ENCODE measurements around the gene CFAP157. TPM values are rescaled to one million over a fixed set of nuclear protein-coding genes. Genes with fewer than 3 reads are reported as not detected.

Gene CFAP157
- total RNA-seq, 2 experiments from 2014 or later, result 0.10 TPM; not detected in 1

DNA sequence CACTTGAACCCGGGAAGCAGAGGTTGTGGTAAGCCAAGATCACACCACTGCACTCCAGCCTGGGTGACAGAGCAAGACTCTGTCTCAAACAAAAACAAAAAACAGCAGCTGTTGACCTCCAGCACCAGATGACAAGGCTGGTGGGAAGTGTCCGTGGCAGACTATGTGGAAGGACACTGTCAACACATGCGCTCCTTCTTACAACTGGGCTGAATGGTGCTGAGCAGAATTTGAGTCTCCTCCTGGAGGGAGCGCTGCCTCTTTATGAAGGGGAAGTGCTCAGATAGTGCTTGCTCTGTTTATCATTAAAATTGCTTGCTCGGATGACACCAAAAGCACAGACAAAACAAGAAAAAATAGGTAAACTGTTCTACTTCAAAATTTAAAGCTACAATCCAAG, 9.2 kb upstream of the CFAP157 start:
- Mint-ChIP-seq H3K4me1 (ENCODE audit: low read depth) (peaks cover 15% of the 10 kb centered on the region), H3K27ac (no peak overlapping the region), H3K9me3 (no peaks in the 10 kb centered on the region), H3K36me3 (peaks cover 3% of the 10 kb centered on the region), H3K4me3 (no peak overlapping the region), H3K27me3 (no peaks in the 10 kb centered on the region)
- no peak for DNase-seq
- POLR2A ChIA-PET, result no interaction called here
- CTCF ChIA-PET, result interaction anchor here (1.3 kb wide), 1 partner anchor 37 kb away, joined by 4 read pairs; the partner anchor contains the start of gene TOR2A
- intact Hi-C loops (cut with micrococcal nuclease), result no loop called here

- DNase-seq, result no peak
- no peak overlapping the region for H3K27ac Mint-ChIP-seq
- no peak overlapping the region for H3K4me3 Mint-ChIP-seq
- intact Hi-C loops (cut with micrococcal nuclease), result no loop called here
- H3K9me3 Mint-ChIP-seq, result no peaks in the 10 kb centered on the region
- peaks cover 3% of the 10 kb centered on the region for H3K36me3 Mint-ChIP-seq
- CTCF ChIA-PET, result no interaction called here
- H3K4me1 Mint-ChIP-seq (ENCODE audit: low read depth), result peaks cover 15% of the 10 kb centered on the region
- POLR2A ChIA-PET, result no interaction called here
- H3K27me3 Mint-ChIP-seq, result no peaks in the 10 kb centered on the region
Observed at GRCh38 chr9:127698386-127698785, 8.4 kb upstream of the CFAP157 start.

- no peaks in the 10 kb centered on the region for H3K27me3 Mint-ChIP-seq
- peak overlapping the region; percentile 41 for H3K27ac Mint-ChIP-seq
- ChIA-PET CTCF (interaction anchor here (0.8 to 1.1 kb wide), 2 partner anchors 36 to 170 kb away, joined by 3 to 4 read pairs; partner anchors contain the start of gene TOR2A), POLR2A (no interaction called here)
- peak; percentile 94 for DNase-seq
- intact Hi-C loops (cut with micrococcal nuclease), result loop anchor here (1.0 kb wide), 1 partner anchor 16 kb away; the partner anchor contains the start of gene PTRH1
- peaks cover 15% of the 10 kb centered on the region for H3K4me1 Mint-ChIP-seq (ENCODE audit: low read depth)
- H3K9me3 Mint-ChIP-seq, result no peaks in the 10 kb centered on the region
- peak overlapping the region; percentile 73 for H3K4me3 Mint-ChIP-seq
- no peaks in the 10 kb centered on the region for H3K36me3 Mint-ChIP-seq
Observed at GRCh38 chr9:127698985-127699670, 7.7 kb upstream of the CFAP157 start.

DNA sequence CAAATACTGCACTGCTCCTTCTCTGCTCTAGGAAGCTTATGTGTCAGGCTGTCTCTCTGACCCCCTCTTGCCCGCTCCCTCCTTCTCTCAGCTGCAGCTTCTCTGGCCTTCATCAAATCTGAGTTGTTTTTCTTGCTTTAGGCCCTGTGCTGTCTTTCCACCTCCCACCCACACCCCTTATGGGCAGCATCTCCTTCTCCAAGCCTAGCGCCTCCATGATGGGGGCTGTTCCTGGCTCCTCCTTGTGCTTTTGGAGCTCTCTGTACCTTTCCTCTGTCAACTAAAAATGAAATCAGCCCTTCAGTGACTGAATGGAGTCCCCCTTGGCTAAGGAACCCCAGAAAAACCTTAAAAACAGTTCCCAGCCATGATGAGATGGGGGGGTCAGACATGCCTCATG, 6.6 kb upstream of the CFAP157 start:
- CTCF ChIA-PET, result interaction anchor here (0.6 to 1.5 kb wide), 3 partner anchors 31 to 92 kb away, joined by 3 to 5 read pairs (median 3); partner anchors contain the start of gene TOR2A
- H3K27ac Mint-ChIP-seq, result no peak overlapping the region

GRCh38 chr9:127700594-127701255, 6.1 kb upstream of the CFAP157 start:
- intact Hi-C loops (cut with micrococcal nuclease), result no loop called here
- CTCF ChIA-PET, result interaction anchor here (1.1 to 1.5 kb wide), 2 partner anchors 34 to 92 kb away, joined by 3 to 5 read pairs; partner anchors contain the start of gene TOR2A
- DNase-seq, result no peak

More for the DNA sequence above, 6.6 kb upstream of the CFAP157 start:
- no peak overlapping the region for H3K4me3 Mint-ChIP-seq
- intact Hi-C loops (cut with micrococcal nuclease), result no loop called here
- no peak for DNase-seq
- H3K9me3 Mint-ChIP-seq, result no peaks in the 10 kb centered on the region
- H3K27me3 Mint-ChIP-seq, result no peaks in the 10 kb centered on the region
- POLR2A ChIA-PET, result no interaction called here
- H3K36me3 Mint-ChIP-seq, result no peaks in the 10 kb centered on the region
- peaks cover 15% of the 10 kb centered on the region for H3K4me1 Mint-ChIP-seq (ENCODE audit: low read depth)

GRCh38 chr9:127703289-127703946, 3.4 kb upstream of the CFAP157 start:
- no peaks in the 10 kb centered on the region for H3K36me3 Mint-ChIP-seq
- ChIA-PET POLR2A (no interaction called here), CTCF (interaction anchor here (1.1 to 2.2 kb wide), 2 partner anchors 18 to 218 kb away, joined by 4 read pairs; no protein-coding TSS in a partner anchor)
- no peaks in the 10 kb centered on the region for H3K9me3 Mint-ChIP-seq
- peaks cover 23% of the 10 kb centered on the region for H3K4me1 Mint-ChIP-seq (ENCODE audit: low read depth)
- H3K27me3 Mint-ChIP-seq, result no peaks in the 10 kb centered on the region
- no peak overlapping the region for H3K4me3 Mint-ChIP-seq
- no peak overlapping the region for H3K27ac Mint-ChIP-seq
- intact Hi-C loops (cut with micrococcal nuclease), result no loop called here
- no peak for DNase-seq

More at GRCh38 chr9:127700594-127701255, 6.1 kb upstream of the CFAP157 start:
- Mint-ChIP-seq H3K27ac (no peak overlapping the region), H3K27me3 (no peaks in the 10 kb centered on the region), H3K4me3 (no peak overlapping the region), H3K4me1 (ENCODE audit: low read depth) (peaks cover 15% of the 10 kb centered on the region), H3K9me3 (no peaks in the 10 kb centered on the region), H3K36me3 (no peaks in the 10 kb centered on the region)
- POLR2A ChIA-PET, result no interaction called here

GRCh38 chr9:127705577-127706379, 1.0 kb upstream of the CFAP157 start:
- Mint-ChIP-seq H3K27ac (no peak overlapping the region), H3K27me3 (no peaks in the 10 kb centered on the region), H3K36me3 (no peaks in the 10 kb centered on the region), H3K4me1 (ENCODE audit: low read depth) (peaks cover 13% of the 10 kb centered on the region), H3K9me3 (no peaks in the 10 kb centered on the region), H3K4me3 (no peak overlapping the region)
- no peak for DNase-seq
- ChIA-PET POLR2A (interaction anchor here (0.8 to 0.9 kb wide), 2 partner anchors 10 to 22 kb away, joined by 3 read pairs; partner anchors contain the start of gene PTRH1), CTCF (interaction anchor here (0.9 to 3.6 kb wide), 2 partner anchors 9 to 29 kb away, joined by 3 to 17 read pairs; partner anchors contain the start of genes PTRH1 and TOR2A)
- intact Hi-C loops (cut with micrococcal nuclease), result no loop called here

DNA sequence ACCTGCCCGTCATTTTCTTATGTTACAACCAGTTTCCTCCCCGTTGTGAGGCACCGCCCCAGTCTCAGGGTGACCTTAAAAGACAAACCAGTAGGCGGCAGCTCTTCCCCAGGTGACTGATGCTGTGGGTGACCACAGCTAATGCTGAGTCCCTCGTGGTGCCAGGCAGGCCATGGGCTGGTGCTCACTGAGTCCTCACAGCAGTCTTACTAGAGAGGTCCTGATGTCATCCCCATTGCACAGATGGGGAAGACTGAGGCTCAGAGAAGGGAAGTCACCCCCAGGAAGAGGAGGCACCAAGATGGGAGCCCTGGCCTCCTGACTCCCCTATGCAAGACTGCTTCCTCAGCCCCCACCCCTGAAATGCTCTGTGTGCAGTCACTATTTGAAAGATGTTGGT, 978 bp downstream of the CFAP157 start:
- Mint-ChIP-seq H3K36me3 (no peaks in the 10 kb centered on the region), H3K27ac (no peak overlapping the region), H3K9me3 (no peaks in the 10 kb centered on the region), H3K4me3 (no peak overlapping the region), H3K27me3 (no peaks in the 10 kb centered on the region), H3K4me1 (ENCODE audit: low read depth) (peaks cover 22% of the 10 kb centered on the region)
- ChIA-PET POLR2A (no interaction called here), CTCF (interaction anchor here (0.9 to 3.6 kb wide), 2 partner anchors 27 to 162 kb away, joined by 4 to 17 read pairs; partner anchors contain the start of gene TOR2A)
- intact Hi-C loops (cut with micrococcal nuclease), result no loop called here
- DNase-seq, result peak; percentile 63

- ChIA-PET CTCF (interaction anchor here (1.0 to 1.2 kb wide), 2 partner anchors 26 to 186 kb away, joined by 3 to 5 read pairs; no protein-coding TSS in a partner anchor), POLR2A (no interaction called here)
- H3K4me3 Mint-ChIP-seq, result no peak overlapping the region
- intact Hi-C loops (cut with micrococcal nuclease), result no loop called here
- H3K27ac Mint-ChIP-seq, result no peak overlapping the region
- no peaks in the 10 kb centered on the region for H3K36me3 Mint-ChIP-seq
- H3K27me3 Mint-ChIP-seq, result no peaks in the 10 kb centered on the region
- H3K4me1 Mint-ChIP-seq (ENCODE audit: low read depth), result peaks cover 22% of the 10 kb centered on the region
- no peak for DNase-seq
- H3K9me3 Mint-ChIP-seq, result no peaks in the 10 kb centered on the region
Observed at GRCh38 chr9:127708952-127709587, 2.3 kb downstream of the CFAP157 start.

GRCh38 chr9:127710204-127710783, 3.5 kb downstream of the CFAP157 start:
- CTCF ChIA-PET, result no interaction called here
- H3K4me3 Mint-ChIP-seq, result no peak overlapping the region
- H3K27ac Mint-ChIP-seq, result no peak overlapping the region
- DNase-seq, result peak; percentile 5
- POLR2A ChIA-PET, result no interaction called here
- H3K4me1 Mint-ChIP-seq (ENCODE audit: low read depth), result peaks cover 26% of the 10 kb centered on the region
- no peaks in the 10 kb centered on the region for H3K36me3 Mint-ChIP-seq
- H3K9me3 Mint-ChIP-seq, result no peaks in the 10 kb centered on the region
- no peaks in the 10 kb centered on the region for H3K27me3 Mint-ChIP-seq
- intact Hi-C loops (cut with micrococcal nuclease), result loop anchor here (2.0 kb wide), 1 partner anchor 17 kb away; no protein-coding TSS in a partner anchor

All from activated CD4-positive, alpha-beta memory T cell treated with anti-CD3 and anti-CD28 coated beads for 36 hours (primary cell).